IPS-18a (cell line): ENCODE data around the gene FFAR3.
"Not testable (repeated sequence)": the region's sequence is repeated elsewhere in the genome, so short reads cannot be mapped to it uniquely, and the experiment has no call there.

Experiments used
- H3K27ac ChIP-seq: one replicate; pipeline ENCODE4 v1.5.1; 2013; ENCODE audit warnings: low read length
- H3K27me3 ChIP-seq: one replicate; pipeline ENCODE4 v1.6.1; 2013; ENCODE audit warnings: mild to moderate bottlenecking, low read length; ENCODE audit not compliant: control insufficient read depth, insufficient read depth
- H3K36me3 ChIP-seq: one replicate; pipeline ENCODE4 v1.6.1; 2013; ENCODE audit warnings: low read depth, low read length; ENCODE audit not compliant: control insufficient read depth
- H3K4me1 ChIP-seq: one replicate; pipeline ENCODE4 v1.6.1; 2013; ENCODE audit warnings: low read depth, low read length; ENCODE audit not compliant: control insufficient read depth
- H3K4me3 ChIP-seq: one replicate; pipeline ENCODE4 v1.5.1; 2013; ENCODE audit warnings: low read length
- H3K9ac ChIP-seq: one replicate; pipeline ENCODE4 v1.6.1; 2013; ENCODE audit warnings: mild to moderate bottlenecking, low read length, moderate library complexity
- H3K9me3 ChIP-seq: one replicate; pipeline ENCODE4 v1.6.1; 2013; ENCODE audit warnings: low read depth, low read length; ENCODE audit not compliant: control insufficient read depth

FFAR3 gene

DNA sequence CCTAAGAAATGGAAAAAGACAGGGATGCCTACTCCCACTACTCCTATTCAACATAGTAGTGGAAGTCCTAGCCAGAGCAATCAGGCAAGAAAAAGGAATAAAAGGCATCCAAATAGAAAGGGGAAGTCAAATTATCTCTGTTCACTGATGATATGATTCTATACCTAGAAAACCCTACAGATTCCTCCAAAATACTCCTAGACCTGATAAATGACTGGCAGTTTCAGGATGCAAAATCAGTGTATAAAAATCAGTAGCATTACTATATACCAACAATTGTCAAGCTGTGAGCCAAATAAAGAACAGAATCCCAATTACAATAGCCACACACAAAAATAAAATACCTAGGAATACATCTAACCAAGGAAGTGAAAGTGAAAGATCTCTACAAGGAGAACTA is 11.3 kb downstream of the FFAR3 start:
- Histone ChIP-seq H3K4me3 (no peak overlapping the region), H3K9me3 (peaks cover 3% of the 10 kb centered on the region), H3K9ac (no peak overlapping the region), H3K27me3 (no peaks in the 10 kb centered on the region), H3K27ac (no peak overlapping the region), H3K4me1 (no peaks in the 10 kb centered on the region), H3K36me3 (no peaks in the 10 kb centered on the region)

DNA sequence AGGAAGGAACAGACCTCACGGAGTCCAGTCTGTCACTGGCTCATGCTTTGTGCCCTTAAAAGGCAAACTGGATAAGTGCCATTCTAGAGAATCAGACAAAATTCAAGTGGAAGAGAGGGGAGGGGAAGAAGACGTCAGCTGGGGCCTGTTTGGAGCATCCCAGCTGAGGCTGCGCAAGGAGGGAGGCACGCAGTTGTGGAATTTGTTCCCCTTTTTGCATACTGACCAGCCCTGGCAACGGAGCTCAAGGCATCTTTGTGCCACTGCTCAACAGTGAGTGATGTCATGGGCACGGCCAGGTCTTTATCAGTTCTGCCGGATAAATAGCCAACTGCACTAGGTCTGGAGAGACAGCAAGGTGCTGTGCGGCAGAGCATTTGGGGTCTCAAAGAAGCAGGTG is 12.5 kb downstream of the FFAR3 start, which contains the start of gene GPR42:
Gene GPR42 (plus strand): TSS at position 347 of the 400 bp plus-strand sequence. CDS start 292 bp downstream, outside the sequence.
- no peak within 1 kb of the TSS for H3K4me3 ChIP-seq
- H3K9me3 ChIP-seq, result peaks cover 3% of the 10 kb centered on the region
- no peaks in the 10 kb centered on the region for H3K27me3 ChIP-seq
- H3K4me1 ChIP-seq, result no peaks in the 10 kb centered on the region
- no peak within 1 kb of the TSS for H3K27ac ChIP-seq
- H3K36me3 ChIP-seq, result no peaks in the 10 kb centered on the region
- no peak within 1 kb of the TSS for H3K9ac ChIP-seq

DNA sequence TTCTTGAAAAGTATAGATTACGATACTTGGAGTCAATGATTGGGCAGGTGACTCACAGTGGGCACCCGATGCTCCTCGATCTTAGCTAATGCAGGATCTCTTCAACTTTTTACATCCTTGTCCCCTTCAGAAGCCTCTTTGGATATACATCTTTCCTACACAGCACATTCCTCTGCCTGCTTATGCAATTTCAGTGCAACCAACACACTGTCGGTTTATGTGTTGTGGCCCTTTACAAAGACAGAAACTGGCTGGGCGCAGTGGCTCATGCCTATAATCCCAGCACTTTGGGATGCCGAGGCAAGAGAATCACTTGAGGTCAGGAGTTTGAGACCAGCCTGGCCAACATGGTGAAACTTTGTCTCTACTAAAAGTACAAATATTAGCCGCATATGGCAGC is 15.2 kb downstream of the FFAR3 start:
- H3K9ac ChIP-seq, result no peak overlapping the region
- peaks cover 3% of the 10 kb centered on the region for H3K9me3 ChIP-seq
- no peaks in the 10 kb centered on the region for H3K27me3 ChIP-seq
- no peak overlapping the region for H3K27ac ChIP-seq
- no peak overlapping the region for H3K4me3 ChIP-seq
- peaks cover 4% of the 10 kb centered on the region for H3K4me1 ChIP-seq
- no peaks in the 10 kb centered on the region for H3K36me3 ChIP-seq

DNA sequence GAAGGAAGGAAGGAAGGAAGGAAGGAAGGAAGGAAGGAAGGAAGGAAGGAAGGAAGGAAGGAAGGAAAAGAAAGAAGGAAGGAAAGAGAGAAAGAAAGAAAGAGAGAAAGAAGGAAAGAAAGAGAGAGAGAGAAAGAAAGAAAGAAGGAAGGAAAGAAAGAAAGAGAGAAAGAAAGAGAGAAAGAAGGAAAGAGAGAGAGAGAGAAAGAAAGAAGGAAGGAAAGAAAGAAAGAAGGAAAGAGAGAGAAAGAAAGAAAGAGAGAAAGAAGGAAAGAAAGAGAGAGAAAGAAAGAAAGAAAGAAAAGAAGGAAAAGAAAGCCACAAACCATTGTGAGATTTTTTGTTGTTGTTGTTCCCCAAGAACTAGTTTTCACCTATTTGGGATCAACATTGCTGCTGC is 15.8 kb downstream of the FFAR3 start:
- not testable (repeated sequence) for H3K36me3 ChIP-seq, H3K4me1 ChIP-seq, H3K9ac ChIP-seq, H3K27ac ChIP-seq, H3K27me3 ChIP-seq, H3K4me3 ChIP-seq, H3K9me3 ChIP-seq

DNA sequence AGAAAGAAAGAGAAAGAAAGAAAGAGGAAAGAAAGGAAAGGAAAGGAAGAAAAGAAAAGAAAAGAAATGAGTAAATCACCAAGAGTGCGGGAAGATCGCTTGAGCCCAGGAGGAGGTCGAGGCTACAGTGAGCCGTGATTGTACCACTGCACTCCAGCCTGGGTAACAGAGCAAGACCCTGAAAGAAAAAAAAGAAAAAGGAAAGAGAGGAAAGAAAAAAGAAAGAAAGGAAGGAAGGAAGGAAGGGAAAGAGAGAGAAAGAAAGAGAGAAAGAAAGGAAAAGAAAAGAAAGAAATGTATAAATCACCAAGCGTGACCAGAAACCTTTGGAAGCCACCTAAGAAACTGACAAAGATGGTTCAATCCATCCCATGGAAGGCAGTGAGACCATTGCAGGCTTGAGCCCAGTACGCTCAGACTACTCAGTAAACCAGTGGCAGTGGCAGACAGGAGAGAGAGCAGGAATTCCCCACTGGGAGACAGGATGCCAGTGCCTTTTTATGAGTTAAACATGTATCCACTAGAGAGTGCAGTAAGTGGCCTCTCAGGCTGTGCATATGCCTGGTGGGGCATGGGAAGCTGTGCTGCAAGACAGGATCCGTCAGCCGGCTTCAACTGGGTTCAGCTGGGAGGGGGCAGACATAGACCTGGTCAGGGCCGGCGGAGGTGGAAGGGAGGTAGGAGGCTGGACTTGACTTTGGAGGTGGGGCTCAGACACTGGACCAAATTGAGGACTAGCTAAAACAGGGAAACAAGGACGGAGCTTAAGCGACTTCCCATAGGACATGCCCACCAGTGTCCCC is 17.4 kb downstream of the FFAR3 start:
- Histone ChIP-seq H3K27ac (no peak overlapping the region), H3K4me3 (no peak overlapping the region), H3K9ac (no peak overlapping the region), H3K9me3 (no peaks in the 10 kb centered on the region), H3K4me1 (peaks cover 4% of the 10 kb centered on the region), H3K36me3 (no peaks in the 10 kb centered on the region), H3K27me3 (no peaks in the 10 kb centered on the region)

DNA sequence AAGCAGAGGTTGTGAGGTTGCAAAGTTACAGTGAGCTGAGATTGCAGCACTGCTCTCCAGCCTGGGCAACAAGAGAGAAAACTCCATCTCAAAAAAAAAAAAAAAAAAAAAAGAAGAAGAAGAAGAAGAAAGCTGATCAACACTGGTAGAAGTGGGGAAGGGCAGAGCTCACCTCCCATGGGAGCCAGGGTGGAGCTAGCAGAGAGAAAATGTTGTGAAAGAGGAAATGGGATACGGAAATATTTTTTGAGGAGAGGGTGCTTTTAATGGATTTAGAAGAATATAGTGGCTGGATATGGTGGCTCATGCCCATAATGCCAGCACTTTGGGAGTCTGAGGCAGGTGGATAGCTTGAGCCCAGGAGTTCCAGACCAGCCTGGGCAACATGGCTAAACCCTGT is 19.4 kb downstream of the FFAR3 start:
- Histone ChIP-seq H3K27me3 (no peaks in the 10 kb centered on the region), H3K36me3 (no peaks in the 10 kb centered on the region), H3K9me3 (no peaks in the 10 kb centered on the region), H3K27ac (no peak overlapping the region), H3K4me1 (peaks cover 4% of the 10 kb centered on the region), H3K9ac (no peak overlapping the region), H3K4me3 (no peak overlapping the region)

DNA sequence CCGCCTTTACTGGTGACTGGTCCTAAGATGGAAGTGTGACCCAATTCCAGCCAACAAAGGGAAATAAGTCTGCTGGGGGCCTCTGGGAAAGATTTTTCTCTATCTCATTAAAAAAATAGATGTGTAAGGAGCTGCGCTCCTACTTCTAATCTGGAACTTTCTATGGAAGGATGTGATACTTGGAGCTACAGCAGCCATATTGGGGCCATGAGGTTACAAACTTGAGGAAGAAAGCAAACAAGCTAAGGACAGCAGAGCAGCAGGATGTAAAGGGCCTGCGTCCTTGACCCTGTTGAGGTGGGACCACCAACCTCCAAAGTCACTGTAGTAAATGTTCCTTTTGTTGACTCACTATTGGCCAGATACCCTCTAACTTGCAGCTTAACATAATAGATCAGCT is 20.1 kb downstream of the FFAR3 start:
- H3K27me3 ChIP-seq, result no peaks in the 10 kb centered on the region
- peaks cover 4% of the 10 kb centered on the region for H3K4me1 ChIP-seq
- no peak overlapping the region for H3K4me3 ChIP-seq
- peaks cover under 1% of the 10 kb centered on the region for H3K9me3 ChIP-seq
- no peak overlapping the region for H3K9ac ChIP-seq
- H3K36me3 ChIP-seq, result no peaks in the 10 kb centered on the region
- no peak overlapping the region for H3K27ac ChIP-seq

DNA sequence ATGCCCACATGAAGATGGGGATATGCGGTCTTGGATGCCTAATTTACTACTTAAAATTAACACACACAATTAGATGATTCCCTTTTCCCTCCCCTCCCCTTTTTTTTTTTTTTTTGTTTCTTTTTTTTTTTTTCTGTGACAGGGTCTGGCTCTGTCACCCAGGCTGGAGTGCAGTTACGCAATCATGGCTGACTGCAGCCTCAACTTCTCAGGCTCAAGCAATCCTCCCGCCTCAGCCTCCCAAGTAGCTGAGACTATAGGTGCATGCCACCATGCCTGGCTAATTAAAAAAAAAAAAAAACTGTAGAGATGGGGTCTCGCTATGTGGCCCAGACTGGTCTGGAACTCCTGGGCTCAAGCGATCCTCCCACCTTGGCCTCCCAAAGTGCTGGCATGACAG is 21.3 kb downstream of the FFAR3 start:
- H3K4me3 ChIP-seq, H3K36me3 ChIP-seq, H3K27ac ChIP-seq, H3K9ac ChIP-seq, H3K27me3 ChIP-seq, H3K4me1 ChIP-seq, H3K9me3 ChIP-seq: not testable (repeated sequence)

DNA sequence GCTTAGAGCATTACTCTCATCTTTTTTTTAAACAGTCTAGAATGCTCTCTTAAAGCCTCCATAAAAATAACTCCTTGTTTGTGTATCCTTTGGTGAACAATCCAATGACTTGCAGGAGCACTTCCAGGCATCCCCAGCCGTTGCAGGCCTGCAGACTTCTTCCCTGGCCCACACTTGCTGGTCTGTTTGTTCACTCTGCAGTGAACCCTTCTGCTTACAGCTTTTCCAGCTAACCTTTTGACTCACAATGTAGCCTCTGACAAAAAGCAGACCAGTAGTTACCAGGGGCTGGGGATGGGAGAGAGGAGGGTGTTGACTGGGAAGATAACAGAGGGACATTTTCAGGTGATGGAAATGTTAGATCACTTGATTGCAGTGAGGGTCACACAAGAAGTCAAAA is 21.7 kb downstream of the FFAR3 start:
- peaks cover 4% of the 10 kb centered on the region for H3K4me1 ChIP-seq

DNA sequence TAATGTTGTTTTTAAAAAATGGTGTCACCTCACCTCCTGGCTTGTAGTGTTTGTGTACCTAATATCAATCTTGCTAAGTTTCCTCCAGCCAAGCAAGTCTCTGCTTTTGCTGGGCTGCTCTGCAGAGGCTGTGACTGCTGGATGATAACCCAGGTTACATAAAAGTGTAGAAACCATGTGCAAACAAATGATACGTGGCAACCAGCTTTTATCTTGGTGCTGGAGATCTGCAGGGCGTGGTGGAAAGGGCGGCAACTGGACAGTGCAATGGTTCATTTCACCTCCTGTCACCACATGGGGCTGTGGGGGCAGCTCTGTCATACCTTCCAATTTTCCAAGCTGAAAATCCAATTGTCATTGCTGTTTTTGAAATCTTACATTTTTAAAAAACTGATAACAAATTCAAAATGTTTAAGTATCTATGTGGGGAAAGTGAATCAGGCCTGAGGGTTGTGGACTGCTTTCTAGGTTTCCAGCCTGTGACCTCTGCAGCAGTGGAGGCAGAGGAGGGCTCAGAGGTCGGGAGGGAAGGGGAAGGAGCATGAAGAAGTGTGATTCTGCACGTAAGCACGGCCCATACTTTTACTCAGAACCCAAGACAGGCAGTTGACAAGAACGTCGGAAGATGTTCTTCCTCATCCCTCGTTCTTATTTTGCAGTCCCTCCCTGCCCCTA is 22.3 kb downstream of the FFAR3 start:
- no peaks in the 10 kb centered on the region for H3K27me3 ChIP-seq
- no peaks in the 10 kb centered on the region for H3K36me3 ChIP-seq
- peaks cover 4% of the 10 kb centered on the region for H3K4me1 ChIP-seq
- no peak overlapping the region for H3K27ac ChIP-seq
- no peak overlapping the region for H3K9ac ChIP-seq
- H3K9me3 ChIP-seq, result peaks cover 13% of the 10 kb centered on the region
- H3K4me3 ChIP-seq, result no peak overlapping the region

More for the DNA sequence above, 21.7 kb downstream of the FFAR3 start:
- H3K4me3 ChIP-seq, result no peak overlapping the region
- no peak overlapping the region for H3K27ac ChIP-seq
- no peaks in the 10 kb centered on the region for H3K27me3 ChIP-seq
- no peak overlapping the region for H3K9ac ChIP-seq
- no peaks in the 10 kb centered on the region for H3K36me3 ChIP-seq
- H3K9me3 ChIP-seq, result peaks cover 9% of the 10 kb centered on the region

DNA sequence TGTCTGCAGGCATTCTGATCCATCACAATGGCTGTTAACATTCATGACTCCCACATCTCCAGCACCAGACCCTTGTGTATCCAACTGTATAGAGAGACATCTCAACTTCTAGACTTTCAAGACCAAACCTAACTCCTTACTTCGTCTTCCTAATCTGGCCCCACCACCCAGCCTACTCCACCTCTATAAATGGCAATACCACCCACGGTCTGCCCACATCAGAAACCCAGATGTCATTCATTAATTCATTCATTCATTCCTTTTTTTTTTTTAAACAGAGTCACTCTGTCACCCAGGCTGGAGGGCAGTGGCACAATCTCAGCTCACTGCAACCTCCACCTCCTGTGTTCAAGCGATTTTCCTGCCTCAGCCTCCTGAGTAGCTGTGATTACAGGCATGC is 23.1 kb downstream of the FFAR3 start:
- Histone ChIP-seq H3K27ac (no peak overlapping the region), H3K9ac (no peak overlapping the region), H3K9me3 (peaks cover 13% of the 10 kb centered on the region)

DNA sequence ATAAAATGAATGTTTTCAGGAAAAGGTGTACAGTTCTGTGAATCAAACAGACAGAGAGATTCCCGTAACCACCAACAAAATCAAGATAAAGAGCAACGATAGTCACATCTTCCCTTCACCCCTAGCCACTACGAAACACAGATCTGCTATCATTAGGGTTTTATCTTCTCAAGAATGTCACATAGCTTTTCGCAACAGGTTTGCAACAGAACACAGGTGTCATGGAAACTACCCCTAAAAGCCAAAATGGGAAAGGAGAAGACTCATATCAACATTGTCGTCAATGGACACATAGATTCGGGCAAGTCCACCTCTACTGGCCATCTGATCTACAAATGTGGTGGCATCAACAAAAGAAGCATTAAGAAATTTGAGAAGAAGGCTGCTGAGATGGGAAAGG is 23.7 kb downstream of the FFAR3 start:
- peaks cover 2% of the 10 kb centered on the region for H3K4me1 ChIP-seq
- H3K36me3 ChIP-seq, result no peaks in the 10 kb centered on the region
- no peak overlapping the region for H3K9ac ChIP-seq
- H3K9me3 ChIP-seq, result peaks cover 18% of the 10 kb centered on the region
- no peaks in the 10 kb centered on the region for H3K27me3 ChIP-seq
- no peak overlapping the region for H3K27ac ChIP-seq
- H3K4me3 ChIP-seq, result no peak overlapping the region

More for the DNA sequence above, 23.1 kb downstream of the FFAR3 start:
- H3K36me3 ChIP-seq, result no peaks in the 10 kb centered on the region
- H3K4me3 ChIP-seq, result no peak overlapping the region
- no peaks in the 10 kb centered on the region for H3K27me3 ChIP-seq
- H3K4me1 ChIP-seq, result peaks cover 4% of the 10 kb centered on the region
